HG03159 (cell line): ENCODE measurements around the gene OARD1.
"Not testable (repeated sequence)": the region's sequence is repeated elsewhere in the genome, so short reads cannot be mapped to it uniquely, and the experiment has no call there.

Experiments
- ATAC-seq: cut with Tn5 transposase; IDR thresholded peaks from one replicate; pipeline ENCODE4 v1.9.1; 2021; ENCODE audit warnings: mild to moderate bottlenecking, moderate library complexity; ENCODE audit not compliant: unreplicated experiment

The OARD1 gene

GRCh38 chr6:41071923-41072835 lies at the start of gene OARD1:
TSS of gene OARD1 (minus strand) at chr6:41072356. CDS start at chr6:41071634, 722 bp downstream.
- ATAC-seq, result peak; percentile 60

GRCh38 chr6:41120058-41120457 lies 47.9 kb upstream of the OARD1 start:
- no peak for ATAC-seq

GRCh38 chr6:41119508-41119907 lies 47.4 kb upstream of the OARD1 start:
- ATAC-seq, result no peak

- not testable (repeated sequence) for ATAC-seq
Observed at GRCh38 chr6:41115027-41115426, 42.9 kb upstream of the OARD1 start.

GRCh38 chr6:41111017-41111416 lies 38.9 kb upstream of the OARD1 start:
- ATAC-seq, result no peak

- ATAC-seq, result no peak
Observed at GRCh38 chr6:41103847-41104246, 31.7 kb upstream of the OARD1 start.

GRCh38 chr6:41100871-41101287 lies 28.7 kb upstream of the OARD1 start:
- no peak for ATAC-seq

- ATAC-seq, result no peak
Observed at GRCh38 chr6:41098366-41098765, 26.2 kb upstream of the OARD1 start.

- no peak for ATAC-seq
Observed at GRCh38 chr6:41097467-41098090, 25.4 kb upstream of the OARD1 start.

GRCh38 chr6:41093729-41094128 lies 21.6 kb upstream of the OARD1 start:
- ATAC-seq, result no peak

- no peak for ATAC-seq
Observed at GRCh38 chr6:41092421-41093140, 20.4 kb upstream of the OARD1 start.

- no peak for ATAC-seq
Observed at GRCh38 chr6:41090841-41091761, 18.9 kb upstream of the OARD1 start.

GRCh38 chr6:41088451-41088850 lies 16.3 kb upstream of the OARD1 start:
- no peak for ATAC-seq

- no peak for ATAC-seq
Observed at GRCh38 chr6:41085182-41085581, 13.0 kb upstream of the OARD1 start.

GRCh38 chr6:41083072-41083471 lies 10.9 kb upstream of the OARD1 start:
- ATAC-seq, result no peak

- ATAC-seq, result no peak
Observed at GRCh38 chr6:41080621-41081020, 8.5 kb upstream of the OARD1 start.

GRCh38 chr6:41079080-41079479 lies 6.9 kb upstream of the OARD1 start:
- no peak for ATAC-seq

GRCh38 chr6:41078101-41078500 lies 5.9 kb upstream of the OARD1 start:
- no peak for ATAC-seq

- no peak for ATAC-seq
Observed at GRCh38 chr6:41077536-41077935, 5.4 kb upstream of the OARD1 start.
